Superior temporal gyrus (tissue), 1 donor: ENCODE results near the gene HPSE2.
A peak's percentile ranks its signal among the peaks of the same experiment; 100 is the strongest.
"Not testable (repeated sequence)": the region's sequence is repeated elsewhere in the genome, so short reads cannot be mapped to it uniquely, and the experiment has no call there.

Source experiments
- DNase-seq: peaks from one replicate; pipeline ENCODE4 v3.0.0-alpha.2; 2016; ENCODE audit errors: extremely low spot score

Gene HPSE2

GRCh38 chr10:98502535-98502934, 733.1 kb downstream of the HPSE2 start:
- DNase-seq, result not testable (repeated sequence)

GRCh38 chr10:98492763-98493162, 742.9 kb downstream of the HPSE2 start:
- no peak for DNase-seq

GRCh38 chr10:98489561-98490481, 745.8 kb downstream of the HPSE2 start:
- DNase-seq, result no peak

GRCh38 chr10:98488669-98489430, 746.8 kb downstream of the HPSE2 start:
- no peak for DNase-seq

GRCh38 chr10:98487649-98488048, 748.0 kb downstream of the HPSE2 start:
- no peak for DNase-seq

GRCh38 chr10:98486421-98486820, 749.2 kb downstream of the HPSE2 start:
- DNase-seq, result no peak

- no peak for DNase-seq
Measured at GRCh38 chr10:98485959-98486358, 749.7 kb downstream of the HPSE2 start.

GRCh38 chr10:98483658-98484057, 752.0 kb downstream of the HPSE2 start:
- no peak for DNase-seq

GRCh38 chr10:98482096-98482495, 753.6 kb downstream of the HPSE2 start:
- DNase-seq, result no peak

GRCh38 chr10:98481404-98481945, 754.2 kb downstream of the HPSE2 start:
- no peak for DNase-seq

GRCh38 chr10:98478430-98479222, 757.0 kb downstream of the HPSE2 start:
- DNase-seq, result no peak

- no peak for DNase-seq
Measured at GRCh38 chr10:98477861-98478260, 757.8 kb downstream of the HPSE2 start.

GRCh38 chr10:98474628-98475027, 761.0 kb downstream of the HPSE2 start:
- DNase-seq, result no peak

GRCh38 chr10:98472196-98472595, 763.5 kb downstream of the HPSE2 start:
- DNase-seq, result no peak

GRCh38 chr10:98470850-98471249, 764.8 kb downstream of the HPSE2 start:
- no peak for DNase-seq

- DNase-seq, result no peak
Measured at GRCh38 chr10:98469001-98469931, 766.4 kb downstream of the HPSE2 start.

- DNase-seq, result peak; percentile 92
Measured at GRCh38 chr10:98467506-98468318, 767.9 kb downstream of the HPSE2 start.

GRCh38 chr10:98466861-98467505, 768.7 kb downstream of the HPSE2 start:
- no peak for DNase-seq

- DNase-seq, result no peak
Measured at GRCh38 chr10:98465866-98466265, 769.8 kb downstream of the HPSE2 start.
